ENCODE measurements around the gene YTHDC2.

- TF ChIP-seq FOXK2 (IDR thresholded peaks at IDR 0.05), result no peak
- TF ChIP-seq ARNT (IDR thresholded peaks at IDR 0.05), result no peak
- TF ChIP-seq TARDBP (IDR thresholded peaks at IDR 0.05), result no peak
- no peak for TF ChIP-seq FOXA1 (IDR thresholded peaks at IDR 0.05)
Observed at GRCh38 chr5:113489299-113489698, 24.2 kb upstream of the YTHDC2 start.

All from HEK293T (cell line).